Measurements from ENCODE around the gene TNNT2. TPM values are rescaled to one million over a fixed set of nuclear protein-coding genes. Genes with fewer than 3 reads are reported as not detected.

The TNNT2 gene
- total RNA-seq, 1 donor from 2014 or later: 0.17 TPM

GRCh38 chr1:201325678-201326060, 51.8 kb downstream of the TNNT2 start:
- no peak overlapping the region for H3K4me3 ChIP-seq (ENCODE audit: low read depth, low read length)
- DNase-seq (ENCODE audit: low read depth): no peak
- TF ChIP-seq, protein P1, sequence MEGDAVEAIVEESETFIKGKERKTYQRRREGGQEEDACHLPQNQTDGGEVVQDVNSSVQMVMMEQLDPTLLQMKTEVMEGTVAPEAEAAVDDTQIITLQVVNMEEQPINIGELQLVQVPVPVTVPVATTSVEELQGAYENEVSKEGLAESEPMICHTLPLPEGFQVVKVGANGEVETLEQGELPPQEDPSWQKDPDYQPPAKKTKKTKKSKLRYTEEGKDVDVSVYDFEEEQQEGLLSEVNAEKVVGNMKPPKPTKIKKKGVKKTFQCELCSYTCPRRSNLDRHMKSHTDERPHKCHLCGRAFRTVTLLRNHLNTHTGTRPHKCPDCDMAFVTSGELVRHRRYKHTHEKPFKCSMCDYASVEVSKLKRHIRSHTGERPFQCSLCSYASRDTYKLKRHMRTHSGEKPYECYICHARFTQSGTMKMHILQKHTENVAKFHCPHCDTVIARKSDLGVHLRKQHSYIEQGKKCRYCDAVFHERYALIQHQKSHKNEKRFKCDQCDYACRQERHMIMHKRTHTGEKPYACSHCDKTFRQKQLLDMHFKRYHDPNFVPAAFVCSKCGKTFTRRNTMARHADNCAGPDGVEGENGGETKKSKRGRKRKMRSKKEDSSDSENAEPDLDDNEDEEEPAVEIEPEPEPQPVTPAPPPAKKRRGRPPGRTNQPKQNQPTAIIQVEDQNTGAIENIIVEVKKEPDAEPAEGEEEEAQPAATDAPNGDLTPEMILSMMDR (conservative IDR thresholded peaks at IDR 0.05; ENCODE audit: low read depth, low read length): no peak

DNA sequence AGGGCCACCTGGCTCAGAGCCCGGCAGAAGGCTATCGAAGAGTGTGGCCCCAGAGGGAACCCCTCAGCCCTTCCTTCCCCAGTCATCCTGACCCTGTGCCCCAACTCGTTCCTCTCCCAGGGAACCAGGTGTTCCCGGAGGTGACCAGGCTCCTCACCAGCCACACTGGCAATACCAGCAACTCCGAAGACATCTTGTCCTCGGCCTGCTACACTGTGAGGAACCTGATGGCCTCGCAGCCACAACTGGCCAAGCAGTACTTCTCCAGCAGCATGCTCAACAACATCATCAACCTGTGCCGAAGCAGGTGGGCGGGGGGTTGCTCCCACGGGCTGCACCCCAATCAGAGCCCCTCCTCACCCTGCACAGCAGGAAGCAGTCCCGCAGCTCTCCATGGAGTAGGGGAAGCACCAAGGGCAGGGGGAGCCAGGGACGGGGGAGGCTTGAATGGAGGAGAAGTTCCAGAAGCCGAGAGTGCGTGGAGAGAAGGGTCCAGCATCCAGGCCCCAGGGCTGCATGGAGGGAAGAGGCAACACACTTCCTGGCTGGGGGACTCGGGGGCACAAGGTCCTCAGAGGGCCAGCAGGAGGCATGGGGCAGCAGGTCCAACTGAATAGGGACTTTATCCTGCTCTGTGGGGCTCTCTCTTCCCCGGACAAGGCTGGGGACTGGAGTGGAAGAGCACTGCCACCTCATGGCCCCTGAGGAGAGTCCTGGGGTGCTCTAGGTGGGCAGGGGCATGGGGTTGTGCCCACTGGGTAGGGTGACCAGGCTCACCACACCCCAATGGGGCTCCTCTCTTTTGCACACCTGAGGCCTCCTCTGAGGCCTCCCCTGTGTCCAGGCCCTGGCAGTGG, 52.4 kb downstream of the TNNT2 start:
- DNase-seq (ENCODE audit: low read depth): no peak
- TF ChIP-seq, protein P1 (conservative IDR thresholded peaks at IDR 0.05; ENCODE audit: low read depth, low read length): no peak
- no peak overlapping the region for H3K4me3 ChIP-seq (ENCODE audit: low read depth, low read length)

DNA sequence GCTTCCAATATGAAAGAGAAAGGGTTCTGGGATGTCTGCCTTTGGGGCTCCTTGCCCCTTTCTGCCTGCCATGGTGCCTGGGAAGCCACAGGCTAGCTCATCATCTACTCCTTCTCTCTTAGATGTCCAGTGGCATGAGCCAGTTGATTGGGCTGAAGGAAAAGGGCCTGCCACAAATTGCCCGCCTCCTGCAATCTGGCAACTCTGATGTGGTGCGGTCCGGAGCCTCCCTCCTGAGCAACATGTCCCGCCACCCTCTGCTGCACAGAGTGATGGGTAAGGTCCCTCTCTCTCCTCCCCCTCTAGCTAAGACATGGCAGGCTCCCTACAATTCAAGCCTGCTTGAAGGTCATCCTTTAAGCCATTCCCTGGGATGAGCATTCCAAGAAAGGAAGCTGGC, 53.2 kb downstream of the TNNT2 start:
- TF ChIP-seq, protein P1 (conservative IDR thresholded peaks at IDR 0.05; ENCODE audit: low read depth, low read length): no peak
- no peak for DNase-seq (ENCODE audit: low read depth)

GRCh38 chr1:201322653-201323510, 54.6 kb downstream of the TNNT2 start:
- H3K4me3 ChIP-seq (ENCODE audit: low read depth, low read length): no peak overlapping the region
- TF ChIP-seq, protein P1 (conservative IDR thresholded peaks at IDR 0.05; ENCODE audit: low read depth, low read length): no peak
- DNase-seq (ENCODE audit: low read depth): no peak

More for the DNA sequence above, 53.2 kb downstream of the TNNT2 start:
- no peak overlapping the region for H3K4me3 ChIP-seq (ENCODE audit: low read depth, low read length)

DNA sequence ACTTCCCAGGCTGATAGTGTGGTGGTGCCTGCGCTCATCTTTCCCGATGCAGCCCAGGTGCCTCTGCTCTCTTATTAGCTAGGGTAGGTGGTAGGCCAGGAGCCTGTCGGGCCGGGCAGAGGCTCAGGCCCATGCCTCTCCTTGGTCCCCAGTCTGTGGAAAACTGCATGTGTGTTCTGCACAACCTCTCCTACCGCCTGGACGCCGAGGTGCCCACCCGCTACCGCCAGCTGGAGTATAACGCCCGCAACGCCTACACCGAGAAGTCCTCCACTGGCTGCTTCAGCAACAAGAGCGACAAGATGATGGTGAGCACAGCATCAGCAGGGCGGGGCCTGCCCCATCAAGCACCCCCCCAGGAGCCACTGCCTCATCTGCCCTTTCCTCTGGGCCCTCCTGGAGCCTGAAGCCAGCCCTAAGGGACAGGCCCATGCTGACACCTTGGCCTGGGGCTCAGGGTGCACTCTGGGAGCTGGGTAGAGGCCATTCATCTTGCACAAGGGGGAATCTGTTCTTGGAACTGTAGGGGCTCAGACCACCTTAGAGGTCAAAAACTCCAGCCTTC, 55.6 kb downstream of the TNNT2 start:
- H3K4me3 ChIP-seq (ENCODE audit: low read depth, low read length): no peak overlapping the region
- DNase-seq (ENCODE audit: low read depth): no peak
- TF ChIP-seq, protein P1 (conservative IDR thresholded peaks at IDR 0.05; ENCODE audit: low read depth, low read length): no peak

- DNase-seq (ENCODE audit: low read depth): no peak
- H3K4me3 ChIP-seq (ENCODE audit: low read depth, low read length): no peak overlapping the region
- TF ChIP-seq, protein P1 (conservative IDR thresholded peaks at IDR 0.05; ENCODE audit: low read depth, low read length): no peak
Observed at GRCh38 chr1:201320168-201320788, 57.2 kb downstream of the TNNT2 start.
